HEK293 (cell line): Measurements from ENCODE around the gene TMED4.

Experiments
- CTCF ChIA-PET: fragments of 350-600 bp; formaldehyde crosslinking; extraction: SDS; loops from one replicate; lab custom pipeline; 2021; ENCODE audit warnings: antibody characterized with exemption; lab: Yijun Ruan, JAX
- POLR2A ChIA-PET: fragments of 300-600 bp; formaldehyde crosslinking; extraction: SDS; loops from one replicate; lab custom pipeline; 2020; ENCODE audit warnings: antibody characterized with exemption, inconsistent platforms; lab: Yijun Ruan, JAX
- H3K27ac ChIP-seq: fragments of 200-500 bp; sonication (Bioruptor generic); 2 replicates; pipeline ENCODE4 v1.5.1; 2014; ENCODE audit warnings: low read depth, low read length, control low read depth, inconsistent platforms; ENCODE audit errors: extremely low read depth
- H3K36me3 ChIP-seq, 2 experiments: fragments of 200-500 bp in 1 of 2; sonication (Bioruptor generic) in 1 of 2; 1 replicate in 1 of 2; 2 replicates in 1 of 2; pipeline ENCODE4 v1.5.1; 2014 to 2017; ENCODE audit warnings: inconsistent platforms in 2 of 2, low read length in 2 of 2; ENCODE audit not compliant: control insufficient read depth in 2 of 2, insufficient read depth in 1 of 2
- H3K4me1 ChIP-seq: fragments of 200-500 bp; sonication (Bioruptor generic); 2 replicates; pipeline ENCODE4 v1.5.1; 2014; ENCODE audit warnings: mild to moderate bottlenecking, low read length, inconsistent platforms; ENCODE audit not compliant: control insufficient read depth, insufficient read depth
- H3K4me3 ChIP-seq: 2 replicates; pipeline ENCODE4 v1.5.1; 2011; ENCODE audit warnings: low read depth, mild to moderate bottlenecking, control low read depth, low read length, moderate library complexity
- H3K9me3 ChIP-seq: fragments of 200-500 bp; sonication (Bioruptor generic); 2 replicates; pipeline ENCODE4 v1.5.1; 2014; ENCODE audit warnings: low read depth, low read length, inconsistent platforms; ENCODE audit not compliant: control insufficient read depth, insufficient read depth
- INSM2 ChIP-seq: fragments of 450-650 bp; formaldehyde crosslinking; IDR thresholded peaks from 2 replicates; pipeline ENCODE4 v1.5.1; 2016; ENCODE audit warnings: missing biosample characterization, missing genetic modification characterization
- KLF1 ChIP-seq: fragments of 450-650 bp; formaldehyde crosslinking; IDR thresholded peaks from 2 replicates; pipeline ENCODE4 v1.5.1; 2016; ENCODE audit warnings: missing biosample characterization, missing genetic modification characterization
- MZF1 ChIP-seq: fragments of 450-650 bp; formaldehyde crosslinking; IDR thresholded peaks from 2 replicates; pipeline ENCODE4 v1.5.1; 2017; ENCODE audit warnings: missing biosample characterization, missing genetic modification characterization, borderline replicate concordance
- PRDM1 ChIP-seq: fragments of 450-650 bp; formaldehyde crosslinking; IDR thresholded peaks from 2 replicates; pipeline ENCODE4; 2016; ENCODE audit warnings: missing biosample characterization, missing genetic modification characterization
- PRDM10 ChIP-seq: fragments of 450-650 bp; formaldehyde crosslinking; IDR thresholded peaks from 2 replicates; pipeline ENCODE4 v1.5.1; 2016; ENCODE audit warnings: missing biosample characterization, missing genetic modification characterization
- PRDM6 ChIP-seq: fragments of 450-650 bp; formaldehyde crosslinking; IDR thresholded peaks from 2 replicates; pipeline ENCODE4 v1.5.1; 2017; ENCODE audit warnings: missing biosample characterization, missing genetic modification characterization
- SCRT1 ChIP-seq: fragments of 450-650 bp; formaldehyde crosslinking; IDR thresholded peaks from 2 replicates; pipeline ENCODE4 v1.5.1; 2016; ENCODE audit warnings: missing biosample characterization, missing genetic modification characterization, borderline replicate concordance
- SCRT2 ChIP-seq: fragments of 450-650 bp; formaldehyde crosslinking; IDR thresholded peaks from 2 replicates; pipeline ENCODE4 v1.5.1; 2016; ENCODE audit warnings: missing biosample characterization, missing genetic modification characterization
- ZNF18 ChIP-seq: fragments of 450-650 bp; formaldehyde crosslinking; IDR thresholded peaks from 2 replicates; pipeline ENCODE4 v1.5.1; 2016; ENCODE audit warnings: missing biosample characterization, missing genetic modification characterization
- ZNF2 ChIP-seq: fragments of 450-650 bp; formaldehyde crosslinking; IDR thresholded peaks from 2 replicates; pipeline ENCODE4 v1.5.1; 2016; ENCODE audit warnings: missing biosample characterization, missing genetic modification characterization
- ZNF335 ChIP-seq: fragments of 450-650 bp; formaldehyde crosslinking; conservative IDR thresholded peaks from 2 replicates; pipeline ENCODE4 v1.5.1; 2016; ENCODE audit warnings: missing biosample characterization, missing genetic modification characterization
- ZNF423 ChIP-seq: fragments of 450-650 bp; formaldehyde crosslinking; IDR thresholded peaks from 2 replicates; pipeline ENCODE4 v1.5.1; 2016; ENCODE audit warnings: missing biosample characterization, missing genetic modification characterization
- ZNF639 ChIP-seq: fragments of 450-650 bp; formaldehyde crosslinking; IDR thresholded peaks from 2 replicates; pipeline ENCODE4 v1.5.1; 2016; ENCODE audit warnings: missing biosample characterization, missing genetic modification characterization
- ZNF776 ChIP-seq: fragments of 450-650 bp; formaldehyde crosslinking; IDR thresholded peaks from 2 replicates; pipeline ENCODE4 v1.5.0; 2017; ENCODE audit warnings: missing biosample characterization, missing genetic modification characterization, borderline replicate concordance
- ZSCAN30 ChIP-seq: fragments of 450-650 bp; IDR thresholded peaks from 2 replicates; pipeline ENCODE4 v1.5.1; 2018; ENCODE audit warnings: missing biosample characterization, mild to moderate bottlenecking, missing genetic modification characterization, moderate library complexity
- ZSCAN4 ChIP-seq: fragments of 450-650 bp; formaldehyde crosslinking; IDR thresholded peaks from 2 replicates; pipeline ENCODE4 v1.5.1; 2017; ENCODE audit warnings: missing biosample characterization, missing genetic modification characterization

The TMED4 gene

GRCh38 chr7:44561481-44561880 lies 20.6 kb downstream of the TMED4 start:
- Histone ChIP-seq H3K4me3 (no peak overlapping the region), H3K36me3 (peaks cover 4 to 30% of the 10 kb centered on the region in 2 experiments; a peak in 1 of 3 replicates), H3K27ac (no peak overlapping the region)
- TF ChIP-seq SCRT2 (tag by site-specific recombination) (peak; percentile 86), ZNF2 (no peak), SCRT1 (peak; percentile 79; the same call in 1 of the 2 replicates)
- TF ChIP-seq, all 188 proteins: peak for 2
- ChIA-PET POLR2A (interaction anchor here (3.3 kb wide), 1 partner anchor 12 kb away, joined by 19 read pairs; the partner anchor contains the start of gene DDX56), CTCF (interaction anchor here (1.2 to 1.3 kb wide), 2 partner anchors 28 to 321 kb away, joined by 3 read pairs; no protein-coding TSS in a partner anchor)
- Histone ChIP-seq H3K9me3 (no peaks in the 10 kb centered on the region), H3K4me1 (no peaks in the 10 kb centered on the region; the same call in 1 of the 2 replicates)

GRCh38 chr7:44559485-44559884 lies 22.5 kb downstream of the TMED4 start:
- H3K27ac ChIP-seq = no peak overlapping the region
- H3K9me3 ChIP-seq = no peaks in the 10 kb centered on the region
- POLR2A ChIA-PET = interaction anchor here (0.6 kb wide), 1 partner anchor 921 kb away, joined by 5 read pairs; no protein-coding TSS in a partner anchor
- no peaks in the 10 kb centered on the region; the same call in 1 of the 2 replicates for H3K4me1 ChIP-seq
- TF ChIP-seq ZNF639 (tag by site-specific recombination) (no peak), ZNF423 (tag by site-specific recombination) (no peak), PRDM6 (no peak), ZNF18 (tag by site-specific recombination) (no peak)
- CTCF ChIA-PET = no interaction called here
- peaks cover 0 to 13% of the 10 kb centered on the region in 2 experiments; a peak in 1 of 3 replicates for H3K36me3 ChIP-seq
- H3K4me3 ChIP-seq = no peak overlapping the region

- TF ChIP-seq PRDM1 (peak; percentile 94), ZNF335 (tag by site-specific recombination) (no peak)
- Histone ChIP-seq H3K4me1 (no peaks in the 10 kb centered on the region), H3K9me3 (no peaks in the 10 kb centered on the region), H3K4me3 (no peak overlapping the region), H3K36me3 (no peaks in the 10 kb centered on the region), H3K27ac (no peak overlapping the region)
- ChIA-PET CTCF (interaction anchor here (1.2 to 1.5 kb wide), 2 partner anchors 9 to 22 kb away, joined by 3 to 10 read pairs; no protein-coding TSS in a partner anchor), POLR2A (no interaction called here)
Observed at GRCh38 chr7:44557485-44557884, 24.5 kb downstream of the TMED4 start.

GRCh38 chr7:44555350-44555749 lies 26.7 kb downstream of the TMED4 start:
- H3K4me3 ChIP-seq = no peak overlapping the region
- no peaks in the 10 kb centered on the region for H3K4me1 ChIP-seq
- no peak overlapping the region for H3K27ac ChIP-seq
- H3K36me3 ChIP-seq = no peaks in the 10 kb centered on the region
- POLR2A ChIA-PET = no interaction called here
- CTCF ChIA-PET = interaction anchor here (1.8 kb wide), 1 partner anchor 10 kb away, joined by 9 read pairs; no protein-coding TSS in a partner anchor
- H3K9me3 ChIP-seq = no peaks in the 10 kb centered on the region
- TF ChIP-seq INSM2 (no peak), PRDM10 (tag by site-specific recombination) (no peak), ZSCAN4 (tag by site-specific recombination) (no peak), ZSCAN30 (no peak), KLF1 (no peak), MZF1 (no peak), ZNF776 (tag by site-specific recombination) (no peak)
